GM20000 (cell line): ENCODE results near the gene GREM2.

Experiments
- DNase-seq: peaks from one replicate; pipeline ENCODE4 v3.0.0; 2012; ENCODE audit warnings: low spot score
- CTCF ChIP-seq: IDR thresholded peaks from 2 replicates; pipeline ENCODE4 v1.5.1; 2012; ENCODE audit warnings: mild to moderate bottlenecking, control low read depth; ENCODE audit errors: extremely low read depth, missing control alignments

Gene GREM2

GRCh38 chr1:240610636-240611035 lies 1.3 kb downstream of the GREM2 start:
- no peak for TF ChIP-seq CTCF
- DNase-seq, result no peak

- DNase-seq, result no peak
- TF ChIP-seq CTCF, result no peak
Measured at GRCh38 chr1:240609527-240610060, 2.4 kb downstream of the GREM2 start.

- TF ChIP-seq CTCF, result no peak
- no peak for DNase-seq
Measured at GRCh38 chr1:240608707-240609106, 3.2 kb downstream of the GREM2 start.

- TF ChIP-seq CTCF, result no peak
- no peak for DNase-seq
Measured at GRCh38 chr1:240607006-240607405, 4.9 kb downstream of the GREM2 start.

GRCh38 chr1:240602189-240602588 lies 9.8 kb downstream of the GREM2 start:
- DNase-seq, result no peak
- TF ChIP-seq CTCF, result no peak

- TF ChIP-seq CTCF, result no peak
Measured at GRCh38 chr1:240599830-240600229, 12.1 kb downstream of the GREM2 start.

GRCh38 chr1:240599299-240599698 lies 12.7 kb downstream of the GREM2 start:
- DNase-seq, result no peak
- no peak for TF ChIP-seq CTCF

More at GRCh38 chr1:240599830-240600229, 12.1 kb downstream of the GREM2 start:
- DNase-seq, result no peak
